Astrocyte of the spinal cord (primary cell): ENCODE results near the gene TMEM132D.

Experiments
- DNase-seq: peaks from one replicate; pipeline ENCODE4 v3.0.0; 2011; ENCODE audit warnings: low read depth, low spot score
- H3K4me3 ChIP-seq: 2 replicates; pipeline ENCODE4 v1.5.1; 2011; ENCODE audit warnings: low read depth, mild to moderate bottlenecking, low read length, moderate library complexity
- in situ Hi-C: cut with HindIII; loops from 2 replicates; pipeline ENCODE4 v1.10.0; 2017; ENCODE audit warnings: low sequenced_read_pairs
- TF ChIP-seq, protein P1 (sequence below): IDR thresholded peaks from 2 replicates; pipeline ENCODE4 v1.5.1; 2012; ENCODE audit warnings: low read depth, mild to moderate bottlenecking, low read length, inconsistent platforms

The TMEM132D gene

DNA sequence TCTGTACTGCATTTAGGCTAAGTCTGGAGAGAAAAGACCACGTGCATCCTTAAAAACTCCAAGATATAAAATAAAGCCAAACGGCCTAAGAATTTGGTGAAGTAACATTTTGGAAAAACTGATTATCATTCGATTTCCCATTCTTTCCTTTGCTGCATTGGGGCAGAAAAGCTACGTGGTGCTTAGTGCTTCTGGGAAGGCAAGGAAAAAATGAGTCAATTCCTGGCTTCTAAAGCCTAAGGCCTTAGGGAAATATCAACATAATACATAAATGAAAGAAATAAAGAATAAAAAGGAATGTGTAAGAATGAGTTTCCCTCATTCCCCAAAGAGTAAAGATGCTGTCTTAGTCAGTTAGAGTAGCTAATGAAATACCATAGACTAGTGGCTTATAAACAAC is 530.1 kb downstream of the TMEM132D start:
- no peak for DNase-seq
- TF ChIP-seq, protein P1, sequence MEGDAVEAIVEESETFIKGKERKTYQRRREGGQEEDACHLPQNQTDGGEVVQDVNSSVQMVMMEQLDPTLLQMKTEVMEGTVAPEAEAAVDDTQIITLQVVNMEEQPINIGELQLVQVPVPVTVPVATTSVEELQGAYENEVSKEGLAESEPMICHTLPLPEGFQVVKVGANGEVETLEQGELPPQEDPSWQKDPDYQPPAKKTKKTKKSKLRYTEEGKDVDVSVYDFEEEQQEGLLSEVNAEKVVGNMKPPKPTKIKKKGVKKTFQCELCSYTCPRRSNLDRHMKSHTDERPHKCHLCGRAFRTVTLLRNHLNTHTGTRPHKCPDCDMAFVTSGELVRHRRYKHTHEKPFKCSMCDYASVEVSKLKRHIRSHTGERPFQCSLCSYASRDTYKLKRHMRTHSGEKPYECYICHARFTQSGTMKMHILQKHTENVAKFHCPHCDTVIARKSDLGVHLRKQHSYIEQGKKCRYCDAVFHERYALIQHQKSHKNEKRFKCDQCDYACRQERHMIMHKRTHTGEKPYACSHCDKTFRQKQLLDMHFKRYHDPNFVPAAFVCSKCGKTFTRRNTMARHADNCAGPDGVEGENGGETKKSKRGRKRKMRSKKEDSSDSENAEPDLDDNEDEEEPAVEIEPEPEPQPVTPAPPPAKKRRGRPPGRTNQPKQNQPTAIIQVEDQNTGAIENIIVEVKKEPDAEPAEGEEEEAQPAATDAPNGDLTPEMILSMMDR = no peak
- in situ Hi-C loops = no loop called here
- no peak overlapping the region for H3K4me3 ChIP-seq

DNA sequence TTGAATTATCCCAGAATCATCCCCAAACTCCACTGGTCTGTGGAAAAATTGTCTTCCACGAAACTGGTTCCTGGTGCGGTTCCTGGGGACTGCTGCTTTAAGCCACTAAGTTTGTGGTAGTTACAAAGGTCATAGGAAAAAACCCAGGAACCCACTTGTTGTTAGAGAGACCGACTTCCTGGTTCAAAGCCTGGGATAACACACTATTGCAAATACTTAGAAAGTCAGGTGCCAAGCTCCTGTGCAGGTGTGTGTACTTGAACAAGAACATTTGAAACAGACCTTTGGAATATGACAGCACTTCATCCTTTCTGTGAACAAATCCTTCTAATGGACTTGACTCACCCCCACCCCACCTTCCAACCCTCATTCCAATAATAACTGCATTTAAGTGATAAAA is 530.9 kb downstream of the TMEM132D start:
- TF ChIP-seq, protein P1 = no peak
- no peak for DNase-seq
- in situ Hi-C loops = no loop called here
- no peak overlapping the region for H3K4me3 ChIP-seq

DNA sequence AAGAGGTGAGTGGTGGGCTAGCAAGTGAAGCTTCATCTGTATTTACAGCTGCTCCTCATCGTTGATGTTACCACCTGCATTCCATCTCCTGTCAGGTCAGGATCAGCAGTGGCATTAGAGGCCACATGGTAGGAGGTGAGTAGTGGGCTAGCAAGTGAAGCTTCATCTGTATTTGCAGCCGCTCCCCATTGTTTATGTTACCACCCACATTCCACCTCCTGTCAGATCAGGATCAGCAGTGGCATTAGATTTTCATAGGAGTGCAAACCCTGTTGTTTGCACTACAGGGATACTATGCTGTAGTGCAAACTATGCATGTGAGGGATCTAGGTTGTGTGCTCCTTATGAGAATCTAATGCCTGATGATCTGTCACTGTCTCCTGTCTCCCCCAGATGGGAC is 531.5 kb downstream of the TMEM132D start:
- in situ Hi-C loops = no loop called here
- no peak for DNase-seq
- no peak overlapping the region for H3K4me3 ChIP-seq
- TF ChIP-seq, protein P1 = no peak

DNA sequence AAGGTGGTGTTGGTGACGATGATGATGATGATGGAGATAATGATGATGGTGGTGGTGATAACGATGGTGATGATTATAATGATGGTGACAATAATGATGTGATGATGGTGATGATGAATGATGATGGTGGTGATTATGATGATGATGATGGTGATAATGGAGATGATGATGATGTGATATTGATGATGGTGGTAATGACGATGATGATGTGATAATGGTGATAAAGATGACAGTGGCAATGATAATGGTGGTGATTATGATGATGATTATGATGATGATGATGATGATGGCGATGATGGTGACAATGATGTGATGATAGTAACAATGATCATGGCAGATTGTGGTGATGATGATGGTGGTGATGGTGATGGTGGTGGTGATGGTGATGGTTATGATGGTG is 532.6 kb downstream of the TMEM132D start:
- in situ Hi-C loops = no loop called here
- H3K4me3 ChIP-seq = no peak overlapping the region
- TF ChIP-seq, protein P1 = no peak
- DNase-seq = no peak

DNA sequence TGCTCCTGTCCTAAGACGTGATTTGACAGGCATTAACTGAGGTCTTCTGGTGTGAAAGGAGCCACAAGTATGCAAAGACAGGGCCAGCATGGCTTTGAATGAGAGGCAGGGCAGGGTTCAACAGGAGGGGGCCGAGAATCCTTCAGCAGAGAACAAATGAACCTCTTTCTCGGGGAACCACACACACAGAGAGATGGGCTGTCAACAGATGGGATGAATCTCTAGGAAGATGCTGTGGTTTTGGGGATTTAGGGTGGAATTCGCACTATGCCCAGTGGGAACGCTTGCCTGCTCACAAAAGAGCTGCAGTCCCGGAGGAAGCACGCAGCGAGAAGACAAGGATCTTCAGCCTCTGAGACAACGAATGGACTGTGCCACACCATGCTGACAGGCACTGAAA is 537.2 kb downstream of the TMEM132D start:
- no peak for DNase-seq
- TF ChIP-seq, protein P1 = no peak
- in situ Hi-C loops = no loop called here
- no peak overlapping the region for H3K4me3 ChIP-seq

DNA sequence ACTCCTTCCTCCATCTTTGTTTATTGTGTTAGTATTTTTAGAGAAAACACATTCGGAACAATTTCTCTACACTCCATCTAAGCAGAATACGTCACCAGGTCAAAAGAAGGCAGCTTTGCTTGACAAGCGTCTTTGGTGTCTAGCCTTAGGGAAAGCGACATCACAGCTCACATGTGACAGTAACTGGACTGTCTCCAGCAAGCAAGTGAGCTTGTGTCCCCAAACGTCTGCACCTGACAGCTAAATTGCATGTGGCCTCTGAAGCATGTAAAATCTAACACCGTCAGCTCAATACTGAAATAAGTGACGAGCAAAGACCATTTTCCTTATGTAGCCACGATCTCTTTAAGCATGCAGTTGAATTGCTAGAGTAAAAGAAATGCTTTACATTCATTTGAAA is 540.8 kb downstream of the TMEM132D start:
- H3K4me3 ChIP-seq = no peak overlapping the region
- DNase-seq = no peak
- in situ Hi-C loops = no loop called here
- TF ChIP-seq, protein P1 = no peak

DNA sequence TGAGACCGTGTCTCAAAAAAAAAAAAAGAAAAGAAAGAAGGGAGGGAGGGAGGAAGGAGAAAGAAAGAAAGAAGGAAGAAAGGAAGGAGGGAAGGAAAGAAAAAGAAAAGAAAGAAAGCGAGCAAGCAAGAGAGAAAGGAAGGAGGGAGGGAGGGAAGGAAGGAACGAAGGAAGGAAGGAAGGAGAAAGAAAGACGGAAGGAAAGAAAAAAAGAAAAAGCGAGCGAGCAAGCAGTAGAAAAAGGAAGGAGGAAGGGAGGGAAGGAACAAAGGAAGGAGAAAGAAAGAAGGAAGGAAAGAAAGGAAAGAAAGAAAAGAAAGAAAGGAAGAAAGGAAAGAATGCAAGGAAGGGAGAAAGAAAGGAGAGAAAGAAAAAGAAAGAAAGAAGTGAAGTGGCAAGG is 546.6 kb downstream of the TMEM132D start:
- in situ Hi-C loops = no loop called here
- no peak for DNase-seq
- H3K4me3 ChIP-seq = no peak overlapping the region
- TF ChIP-seq, protein P1 = no peak
